Keratinocyte (primary cell): ENCODE measurements around the gene CSNK1G2.

Source experiments
- CTCF ChIP-seq, 3 experiments: IDR thresholded peaks in 1 of 3; conservative IDR thresholded peaks in 1 of 3; optimal IDR thresholded peaks in 1 of 3; 2 replicates in 2 of 3; 3 replicates in 1 of 3; pipeline versions ENCODE3 to v1.5.1; 2011; ENCODE audit warnings: low read length in 3 of 3, mild to moderate bottlenecking in 3 of 3, moderate library complexity in 2 of 3, control low read depth in 1 of 3, inconsistent platforms in 1 of 3; ENCODE audit not compliant: insufficient read depth in 2 of 3; ENCODE audit errors: extremely low read depth in 1 of 3
- EZH2 ChIP-seq: IDR thresholded peaks from one replicate; pipeline ENCODE4 v1.6.1; 2012; ENCODE audit warnings: inconsistent platforms, mild to moderate bottlenecking, low read length, moderate library complexity

GRCh38 chr19:1922803-1923202 is 18.2 kb upstream of the CSNK1G2 start:
- no peak for TF ChIP-seq EZH2
- no peak for TF ChIP-seq CTCF (optimal IDR thresholded peaks at IDR 0.05 in 1 of 3, IDR thresholded peaks at IDR 0.05 in 1 of 3, conservative IDR thresholded peaks at IDR 0.05 in 1 of 3; ENCODE audit: extremely low read depth in 1 of 3, insufficient read depth in 2 of 3, low read length in 3 of 3)
